Measurements from ENCODE around the gene PSME3IP1.
"Not testable (repeated sequence)": the region's sequence is repeated elsewhere in the genome, so short reads cannot be mapped to it uniquely, and the experiment has no call there.

DNA sequence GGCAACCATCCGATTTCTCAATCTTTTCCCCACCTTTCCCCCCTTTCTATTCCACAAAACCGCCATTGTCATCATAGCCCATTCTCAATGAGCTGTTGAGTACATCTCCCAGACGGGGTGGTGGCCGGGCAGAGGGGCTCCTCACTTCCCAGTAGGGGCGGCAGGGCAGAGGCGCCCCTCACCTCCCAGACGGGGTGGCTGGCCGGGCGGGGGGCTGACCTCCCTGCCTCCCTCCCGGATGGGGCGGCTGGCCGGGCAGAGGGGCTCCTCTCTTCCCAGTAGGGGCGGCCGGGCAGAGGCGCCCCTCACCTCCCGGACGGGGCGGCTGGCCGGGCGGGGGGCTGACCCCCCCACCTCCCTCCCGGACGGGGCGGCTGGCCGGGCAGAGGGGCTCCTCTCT, 14.5 kb upstream of the PSME3IP1 start:
- TF ChIP-seq, protein P1, sequence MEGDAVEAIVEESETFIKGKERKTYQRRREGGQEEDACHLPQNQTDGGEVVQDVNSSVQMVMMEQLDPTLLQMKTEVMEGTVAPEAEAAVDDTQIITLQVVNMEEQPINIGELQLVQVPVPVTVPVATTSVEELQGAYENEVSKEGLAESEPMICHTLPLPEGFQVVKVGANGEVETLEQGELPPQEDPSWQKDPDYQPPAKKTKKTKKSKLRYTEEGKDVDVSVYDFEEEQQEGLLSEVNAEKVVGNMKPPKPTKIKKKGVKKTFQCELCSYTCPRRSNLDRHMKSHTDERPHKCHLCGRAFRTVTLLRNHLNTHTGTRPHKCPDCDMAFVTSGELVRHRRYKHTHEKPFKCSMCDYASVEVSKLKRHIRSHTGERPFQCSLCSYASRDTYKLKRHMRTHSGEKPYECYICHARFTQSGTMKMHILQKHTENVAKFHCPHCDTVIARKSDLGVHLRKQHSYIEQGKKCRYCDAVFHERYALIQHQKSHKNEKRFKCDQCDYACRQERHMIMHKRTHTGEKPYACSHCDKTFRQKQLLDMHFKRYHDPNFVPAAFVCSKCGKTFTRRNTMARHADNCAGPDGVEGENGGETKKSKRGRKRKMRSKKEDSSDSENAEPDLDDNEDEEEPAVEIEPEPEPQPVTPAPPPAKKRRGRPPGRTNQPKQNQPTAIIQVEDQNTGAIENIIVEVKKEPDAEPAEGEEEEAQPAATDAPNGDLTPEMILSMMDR (IDR thresholded peaks at IDR 0.05; ENCODE audit: low read depth, low read length): not testable (repeated sequence)
- not testable (repeated sequence) for TF ChIP-seq POLR2A (IDR thresholded peaks at IDR 0.05; ENCODE audit: extremely low read depth, insufficient read length); MYC (IDR thresholded peaks at IDR 0.05; ENCODE audit: low read depth, low read length)

All from NB4 (cell line).